IMR-90 (cell line): ENCODE measurements around the gene KIAA0513. TPM values are rescaled to one million over a fixed set of nuclear protein-coding genes. Genes with fewer than 3 reads are reported as not detected.

Source experiments
- ATAC-seq: fragments of 200-7000 bp; cut with Tn5 transposase; 2 replicates; pipeline ENCODE4 v1.9.1; 2020; ENCODE audit warnings: low read depth, mild to moderate bottlenecking, moderate library complexity
- BruUV-seq: library from RNA; stranded (reverse); fragments of 400-500 nt; replicated peaks from 2 replicates; lab custom pipeline; 2021; lab: Mats Ljungman, UMichigan
- CTCF ChIA-PET: fragments of 300-600 bp; formaldehyde crosslinking; extraction: SDS; loops from one replicate; lab custom pipeline; 2021; ENCODE audit warnings: antibody characterized with exemption; lab: Yijun Ruan, JAX
- POLR2A ChIA-PET: fragments of 300-600 bp; sonication (Branson Sonifier 250); formaldehyde crosslinking; loops from one replicate; lab custom pipeline; 2022; ENCODE audit warnings: antibody characterized with exemption; ENCODE audit not compliant: unreplicated experiment; lab: Charles Lee
- DNase-seq: peaks from one replicate; pipeline ENCODE4 v3.0.0; 2013
- H2AFZ ChIP-seq: replicated peaks from 2 replicates; pipeline ENCODE3; 2013; ENCODE audit warnings: low read length, mild to moderate bottlenecking; ENCODE audit not compliant: poor library complexity
- H2AK5ac ChIP-seq: 2 replicates; pipeline ENCODE4 v1.6.1; 2013; ENCODE audit warnings: low read depth, low read length, inconsistent platforms
- H2AK9ac ChIP-seq: replicated peaks from 2 replicates; pipeline ENCODE3; 2013; ENCODE audit warnings: mild to moderate bottlenecking, low read depth, low read length, moderate library complexity; ENCODE audit not compliant: poor library complexity
- H2BK120ac ChIP-seq: 2 replicates; pipeline ENCODE4 v1.6.1; 2013; ENCODE audit warnings: low read depth, low read length, inconsistent platforms
- H2BK15ac ChIP-seq: 3 replicates; pipeline ENCODE4 v1.6.1; 2013; ENCODE audit warnings: low read depth, low read length, inconsistent platforms
- H2BK20ac ChIP-seq: 2 replicates; pipeline ENCODE4 v1.6.1; 2013; ENCODE audit warnings: low read depth, mild to moderate bottlenecking, inconsistent platforms, low read length, moderate library complexity
- H2BK5ac ChIP-seq: 2 replicates; pipeline ENCODE4 v1.6.1; 2013; ENCODE audit warnings: mild to moderate bottlenecking, low read depth, low read length, inconsistent platforms; ENCODE audit not compliant: poor library complexity, severe bottlenecking
- H3K14ac ChIP-seq: replicated peaks from 2 replicates; pipeline ENCODE4 v1.6.1; 2013; ENCODE audit warnings: low read depth, low read length, inconsistent platforms
- H3K18ac ChIP-seq: 2 replicates; pipeline ENCODE4 v1.6.1; 2013; ENCODE audit warnings: low read depth, low read length, control low read depth
- H3K23ac ChIP-seq: 2 replicates; pipeline ENCODE4 v1.6.1; 2013; ENCODE audit warnings: low read depth, low read length, inconsistent platforms
- H3K27ac ChIP-seq: 2 replicates; pipeline ENCODE4 v1.5.1; 2013; ENCODE audit warnings: mild to moderate bottlenecking, control low read depth, low read length; ENCODE audit not compliant: insufficient read depth
- H3K27me3 ChIP-seq: 2 replicates; pipeline ENCODE4 v1.6.1; 2013; ENCODE audit warnings: low read length; ENCODE audit not compliant: control insufficient read depth, insufficient read depth
- H3K36me3 ChIP-seq: 2 replicates; pipeline ENCODE4 v1.6.1; 2013; ENCODE audit warnings: low read length, mixed read lengths; ENCODE audit not compliant: control insufficient read depth, insufficient read depth
- H3K4ac ChIP-seq: 2 replicates; pipeline ENCODE4 v1.6.1; 2013; ENCODE audit warnings: low read depth, low read length, inconsistent platforms
- H3K4me1 ChIP-seq: 2 replicates; pipeline ENCODE4 v1.6.1; 2013; ENCODE audit warnings: low read length, mixed read lengths; ENCODE audit not compliant: control insufficient read depth, insufficient read depth
- H3K4me2 ChIP-seq: 2 replicates; pipeline ENCODE4 v1.6.1; 2013; ENCODE audit warnings: low read depth, mild to moderate bottlenecking, control low read depth, low read length, moderate library complexity
- H3K4me3 ChIP-seq: 2 replicates; pipeline ENCODE4 v1.5.1; 2013; ENCODE audit warnings: low read depth, mild to moderate bottlenecking, control low read depth, low read length, moderate library complexity; ENCODE audit not compliant: insufficient read depth
- H3K56ac ChIP-seq: 2 replicates; pipeline ENCODE4 v1.6.1; 2013; ENCODE audit warnings: low read length, inconsistent platforms; ENCODE audit not compliant: insufficient read depth; ENCODE audit errors: extremely low read depth
- H3K79me1 ChIP-seq, 2 experiments: 2 replicates each; pipeline ENCODE4 v1.6.1; 2013; ENCODE audit warnings: low read length in 2 of 2, inconsistent platforms in 1 of 2, low read depth in 1 of 2
- H3K9ac ChIP-seq: 2 replicates; pipeline ENCODE4 v1.6.1; 2013; ENCODE audit warnings: low read depth, low read length, control low read depth
- H3K9me1 ChIP-seq: 2 replicates; pipeline ENCODE4 v1.6.1; 2013; ENCODE audit warnings: low read length, inconsistent platforms; ENCODE audit not compliant: insufficient read depth
- H3K9me3 ChIP-seq: 2 replicates; pipeline ENCODE4 v1.6.1; 2013; ENCODE audit warnings: low read length; ENCODE audit not compliant: control insufficient read depth, insufficient read depth
- H4K20me1 ChIP-seq: 2 replicates; pipeline ENCODE4 v1.6.1; 2013; ENCODE audit warnings: low read length, inconsistent platforms; ENCODE audit not compliant: insufficient read depth
- H4K5ac ChIP-seq: 2 replicates; pipeline ENCODE4 v1.6.1; 2013; ENCODE audit warnings: mild to moderate bottlenecking, low read depth, low read length, control low read depth
- H4K8ac ChIP-seq, 2 experiments: 2 replicates each; pipeline ENCODE4 v1.6.1; 2013; ENCODE audit warnings: low read depth in 2 of 2, low read length in 2 of 2, control low read depth in 1 of 2, inconsistent platforms in 1 of 2
- H4K91ac ChIP-seq: 2 replicates; pipeline ENCODE4 v1.6.1; 2013; ENCODE audit warnings: low read depth, low read length, inconsistent platforms; ENCODE audit not compliant: insufficient read depth
- BHLHE40 ChIP-seq: fragments of 150-350 bp; IDR thresholded peaks from 2 replicates; pipeline ENCODE4 v1.6.1; 2016; ENCODE audit warnings: mild to moderate bottlenecking, low read depth, low read length
- CEBPB ChIP-seq: IDR thresholded peaks from 2 replicates; pipeline ENCODE4 v1.6.1; 2012; ENCODE audit warnings: low read depth, low read length, improper control_type of control experiment
- CHD1 ChIP-seq: IDR thresholded peaks from 2 replicates; pipeline ENCODE4 v1.6.1; 2012; ENCODE audit warnings: low read depth, low read length, improper control_type of control experiment
- ELK1 ChIP-seq: fragments of 150-350 bp; IDR thresholded peaks from 2 replicates; pipeline ENCODE4 v1.6.1; 2016; ENCODE audit warnings: low read depth, mild to moderate bottlenecking, low read length, moderate library complexity, borderline replicate concordance
- FOS ChIP-seq: fragments of 150-350 bp; IDR thresholded peaks from 2 replicates; pipeline ENCODE4 v1.6.1; 2016; ENCODE audit warnings: low read depth, low read length
- MAFK ChIP-seq: IDR thresholded peaks from 2 replicates; pipeline ENCODE4 v1.6.1; 2012; ENCODE audit warnings: low read depth, low read length, improper control_type of control experiment
- MAZ ChIP-seq: IDR thresholded peaks from 2 replicates; pipeline ENCODE4 v1.6.1; 2012; ENCODE audit warnings: low read depth, mild to moderate bottlenecking, low read length, improper control_type of control experiment, moderate library complexity, borderline replicate concordance
- MXI1 ChIP-seq: IDR thresholded peaks from 2 replicates; pipeline ENCODE4 v1.6.1; 2012; ENCODE audit warnings: low read depth, mild to moderate bottlenecking, low read length, moderate library complexity, borderline replicate concordance
- NFE2L2 ChIP-seq: fragments of 150-350 bp; IDR thresholded peaks from 2 replicates; pipeline ENCODE4 v1.6.1; 2016; ENCODE audit warnings: low read depth, mild to moderate bottlenecking, low read length
- POLR2A ChIP-seq: IDR thresholded peaks from 2 replicates; pipeline ENCODE4 v1.6.1; 2012; ENCODE audit warnings: mild to moderate bottlenecking, low read depth, low read length
- RAD21 ChIP-seq: IDR thresholded peaks from 2 replicates; pipeline ENCODE4 v1.6.1; 2012; ENCODE audit warnings: low read length, improper control_type of control experiment
- RCOR1 ChIP-seq: IDR thresholded peaks from 2 replicates; pipeline ENCODE4 v1.6.1; 2012; ENCODE audit warnings: mild to moderate bottlenecking, low read length, improper control_type of control experiment; ENCODE audit not compliant: insufficient replicate concordance
- RFX5 ChIP-seq: IDR thresholded peaks from 2 replicates; pipeline ENCODE4 v1.8.0; 2012; ENCODE audit warnings: low read depth, mild to moderate bottlenecking, low read length, moderate library complexity
- SMC3 ChIP-seq: fragments of 150-350 bp; IDR thresholded peaks from 2 replicates; pipeline ENCODE4 v1.6.1; 2016; ENCODE audit warnings: low read depth, mild to moderate bottlenecking, antibody characterized with exemption, low read length, moderate library complexity
- WGBS, 2 experiments: methylation state at CpG; one replicate each; pipeline versions ENCODE4 v1.1.5 to v1.1.7; 2013; ENCODE audit warnings: missing lambda C conversion rate in 2 of 2; ENCODE audit not compliant: insufficient read length in 1 of 2; ENCODE audit errors: extremely low coverage in 2 of 2; 5-methylcytosine and 5-hydroxymethylcytosine counted together
- dilution Hi-C: fragments of 300-500 bp; cut with HindIII; formaldehyde crosslinking; loops from one replicate; pipeline ENCODE4 v1.14.3; 2018; ENCODE audit warnings: low sequenced_read_pairs; ENCODE audit not compliant: unreplicated experiment
- in situ Hi-C: fragments of 300-500 bp; cut with MboI; formaldehyde crosslinking; loops from 3 replicates; pipeline ENCODE4 v1.14.3; 2019; ENCODE audit warnings: low sequenced_read_pairs, inconsistent platforms, mixed read lengths
- intact Hi-C: fragments of 100-400 bp; cut with micrococcal nuclease; formaldehyde crosslinking; loops from 2 replicates; pipeline ENCODE4 v1.10.0; 2022
- polyA plus RNA-seq, 3 experiments: library from polyadenylated mRNA; depleted of rRNA; stranded (reverse); fragments of >200 nt; gene quantifications; 2 replicates each; pipeline ENCODE4 v1.2.3, GENCODE V29; 2012; ENCODE audit warnings: low replicate concordance in 1 of 3
- total RNA-seq: library from RNA; depleted of rRNA; stranded (reverse); fragments of >200 nt; gene quantifications from 2 replicates; pipeline ENCODE4 v1.2.3, GENCODE V29; 2012
- TF ChIP-seq, protein P1 (sequence below): fragments of 150-350 bp; IDR thresholded peaks from 2 replicates; pipeline ENCODE4 v1.6.1; 2017; ENCODE audit warnings: mild to moderate bottlenecking, antibody characterized with exemption, low read length, low read depth
- TF ChIP-seq, protein P2 (sequence below): conservative IDR thresholded peaks from 2 replicates; pipeline ENCODE4 v1.5.1; 2012; ENCODE audit warnings: mild to moderate bottlenecking, low read depth, low read length, improper control_type of control experiment

The KIAA0513 gene
- total and polyA plus RNA-seq, 2 of the 4 experiments (the other 2 are of a cell fraction): 9.5 TPM

DNA sequence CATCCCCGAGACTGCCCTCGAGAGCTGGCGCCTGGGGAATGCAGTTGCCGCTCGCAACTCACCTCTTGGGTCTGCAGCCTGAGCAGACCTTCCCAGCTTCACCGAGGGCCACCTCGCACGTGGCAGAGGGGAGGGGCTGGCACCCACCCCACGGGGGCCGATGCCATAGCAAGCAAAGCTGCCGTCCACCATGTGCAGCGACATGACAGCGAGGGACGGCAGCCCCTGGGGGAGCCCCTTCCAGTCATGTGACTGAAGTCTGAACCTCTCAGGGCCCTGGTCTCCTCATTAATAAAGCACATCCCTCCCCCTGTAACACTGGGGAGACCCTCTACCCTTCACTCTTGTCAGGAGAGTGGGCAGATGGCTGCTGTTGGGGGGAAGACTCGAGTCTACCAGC lies 54.2 kb downstream of the KIAA0513 start:
- ATAC-seq (no peak), DNase-seq (no peak)
- Histone ChIP-seq H3K27ac (no peak overlapping the region), H3K27me3 (no peaks in the 10 kb centered on the region), H3K14ac (no peak overlapping the region), H2BK15ac (no peak overlapping the region), H3K9me1 (no peaks in the 10 kb centered on the region; the same call in 1 of the 2 replicates), H4K8ac (no peak overlapping the region), H3K4me2 (no peak overlapping the region), H3K23ac (no peak overlapping the region), H4K5ac (no peak overlapping the region), H3K4me3 (no peak overlapping the region), H3K4me1 (peaks cover 4% of the 10 kb centered on the region; the same call in 1 of the 2 replicates), H3K36me3 (peaks cover 31% of the 10 kb centered on the region; the same call in 1 of the 2 replicates), H2BK5ac (no peak overlapping the region), H3K79me1 (no peaks in the 10 kb centered on the region), H2AK5ac (no peak overlapping the region), H3K4ac (no peak overlapping the region), H4K91ac (no peak overlapping the region), H4K20me1 (0 out of 2 replicates have a peak, but pooled peaks cover 6% of the 10 kb centered on the region), H3K18ac (no peak overlapping the region), H2AFZ (no peak overlapping the region), H3K9ac (no peak overlapping the region), H3K9me3 (no peaks in the 10 kb centered on the region), H2BK120ac (no peak overlapping the region), H2AK9ac (no peak overlapping the region), H3K56ac (no peak overlapping the region), H2BK20ac (no peak overlapping the region)
- TF ChIP-seq NFE2L2 (no peak), ELK1 (no peak), SMC3 (no peak), CEBPB (no peak), RAD21 (no peak), RCOR1 (no peak), MAFK (no peak), POLR2A (no peak), MAZ (no peak), FOS (no peak), CHD1 (no peak), MXI1 (no peak), BHLHE40 (no peak), RFX5 (no peak)
- TF ChIP-seq, protein P1, sequence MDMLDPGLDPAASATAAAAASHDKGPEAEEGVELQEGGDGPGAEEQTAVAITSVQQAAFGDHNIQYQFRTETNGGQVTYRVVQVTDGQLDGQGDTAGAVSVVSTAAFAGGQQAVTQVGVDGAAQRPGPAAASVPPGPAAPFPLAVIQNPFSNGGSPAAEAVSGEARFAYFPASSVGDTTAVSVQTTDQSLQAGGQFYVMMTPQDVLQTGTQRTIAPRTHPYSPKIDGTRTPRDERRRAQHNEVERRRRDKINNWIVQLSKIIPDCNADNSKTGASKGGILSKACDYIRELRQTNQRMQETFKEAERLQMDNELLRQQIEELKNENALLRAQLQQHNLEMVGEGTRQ: no peak
- TF ChIP-seq, protein P2, sequence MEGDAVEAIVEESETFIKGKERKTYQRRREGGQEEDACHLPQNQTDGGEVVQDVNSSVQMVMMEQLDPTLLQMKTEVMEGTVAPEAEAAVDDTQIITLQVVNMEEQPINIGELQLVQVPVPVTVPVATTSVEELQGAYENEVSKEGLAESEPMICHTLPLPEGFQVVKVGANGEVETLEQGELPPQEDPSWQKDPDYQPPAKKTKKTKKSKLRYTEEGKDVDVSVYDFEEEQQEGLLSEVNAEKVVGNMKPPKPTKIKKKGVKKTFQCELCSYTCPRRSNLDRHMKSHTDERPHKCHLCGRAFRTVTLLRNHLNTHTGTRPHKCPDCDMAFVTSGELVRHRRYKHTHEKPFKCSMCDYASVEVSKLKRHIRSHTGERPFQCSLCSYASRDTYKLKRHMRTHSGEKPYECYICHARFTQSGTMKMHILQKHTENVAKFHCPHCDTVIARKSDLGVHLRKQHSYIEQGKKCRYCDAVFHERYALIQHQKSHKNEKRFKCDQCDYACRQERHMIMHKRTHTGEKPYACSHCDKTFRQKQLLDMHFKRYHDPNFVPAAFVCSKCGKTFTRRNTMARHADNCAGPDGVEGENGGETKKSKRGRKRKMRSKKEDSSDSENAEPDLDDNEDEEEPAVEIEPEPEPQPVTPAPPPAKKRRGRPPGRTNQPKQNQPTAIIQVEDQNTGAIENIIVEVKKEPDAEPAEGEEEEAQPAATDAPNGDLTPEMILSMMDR: no peak
- dilution Hi-C loops: no loop called here
- CTCF ChIA-PET: no interaction called here
- intact Hi-C loops: loop anchor here (10.0 kb wide), 1 partner anchor 327 kb away; no protein-coding TSS in a partner anchor
- 81% methylated on average over 7 of the region's 15 CpGs; no CpG with 5 or more reads in 1 of the 2 experiments for WGBS, 2 experiments
- in situ Hi-C loops: no loop called here
- BruUV-seq: no TSS peak
- POLR2A ChIA-PET: no interaction called here
